Stimulated activated memory B cell treated with anti-CD40 and anti-IgM and Interleukin-4, amounts not matched to agents 10 μg/mL and 1 μg/mL and 100 μg/mL, for 72 hours (primary cell): ENCODE results near the gene DOK7.
"Not testable (repeated sequence)": the region's sequence is repeated elsewhere in the genome, so short reads cannot be mapped to it uniquely, and the experiment has no call there.

Source experiments
- ATAC-seq: fragments of 150-1000 bp; cut with Tn5 transposase; 2 replicates; pipeline ENCODE4 v1.10.0; 2021
- H3K27ac Mint-ChIP-seq: one replicate; pipeline ENCODE4 v1.8.0; 2022; ENCODE audit warnings: mild to moderate bottlenecking, mixed read lengths
- H3K27me3 Mint-ChIP-seq: one replicate; pipeline ENCODE4 v1.8.0; 2022; ENCODE audit warnings: mixed read lengths
- H3K36me3 Mint-ChIP-seq: one replicate; pipeline ENCODE4 v1.8.0; 2022; ENCODE audit warnings: mixed read lengths
- H3K4me1 Mint-ChIP-seq: one replicate; pipeline ENCODE4 v1.8.0; 2022; ENCODE audit warnings: mixed read lengths
- H3K4me3 Mint-ChIP-seq: one replicate; pipeline ENCODE4 v1.8.0; 2022; ENCODE audit warnings: mild to moderate bottlenecking, moderate library complexity, mixed read lengths
- H3K9me3 Mint-ChIP-seq: one replicate; pipeline ENCODE4 v1.8.0; 2022; ENCODE audit warnings: mixed read lengths

The DOK7 gene

GRCh38 chr4:3445829-3446545, 17.1 kb upstream of the DOK7 start:
- Mint-ChIP-seq H3K9me3 (no peaks in the 10 kb centered on the region), H3K4me3 (no peak overlapping the region), H3K4me1 (no peaks in the 10 kb centered on the region), H3K27ac (no peak overlapping the region), H3K27me3 (peaks cover 35% of the 10 kb centered on the region), H3K36me3 (no peaks in the 10 kb centered on the region)
- no peak for ATAC-seq

GRCh38 chr4:3446631-3447320, 16.3 kb upstream of the DOK7 start:
- ATAC-seq: no peak
- H3K4me1 Mint-ChIP-seq: no peaks in the 10 kb centered on the region
- peaks cover 37% of the 10 kb centered on the region for H3K27me3 Mint-ChIP-seq
- H3K4me3 Mint-ChIP-seq: no peak overlapping the region
- H3K9me3 Mint-ChIP-seq: no peaks in the 10 kb centered on the region
- H3K27ac Mint-ChIP-seq: no peak overlapping the region
- no peaks in the 10 kb centered on the region for H3K36me3 Mint-ChIP-seq

GRCh38 chr4:3447431-3448395, 15.4 kb upstream of the DOK7 start:
- no peak overlapping the region for H3K4me3 Mint-ChIP-seq
- H3K27me3 Mint-ChIP-seq: peaks cover 37% of the 10 kb centered on the region
- no peak overlapping the region for H3K27ac Mint-ChIP-seq
- H3K9me3 Mint-ChIP-seq: no peaks in the 10 kb centered on the region
- no peak for ATAC-seq
- H3K36me3 Mint-ChIP-seq: no peaks in the 10 kb centered on the region
- no peaks in the 10 kb centered on the region for H3K4me1 Mint-ChIP-seq

- Mint-ChIP-seq H3K9me3 (peaks cover 2% of the 10 kb centered on the region), H3K4me3 (no peak overlapping the region), H3K27ac (no peak overlapping the region), H3K27me3 (peaks cover 37% of the 10 kb centered on the region), H3K4me1 (no peaks in the 10 kb centered on the region), H3K36me3 (no peaks in the 10 kb centered on the region)
- no peak for ATAC-seq
Observed at GRCh38 chr4:3449047-3449573, 14.0 kb upstream of the DOK7 start.

- ATAC-seq: peak; percentile 41
- no peak overlapping the region for H3K4me3 Mint-ChIP-seq
- peaks cover under 1% of the 10 kb centered on the region for H3K36me3 Mint-ChIP-seq
- H3K9me3 Mint-ChIP-seq: peaks cover 2% of the 10 kb centered on the region
- peaks cover 36% of the 10 kb centered on the region for H3K27me3 Mint-ChIP-seq
- no peaks in the 10 kb centered on the region for H3K4me1 Mint-ChIP-seq
- H3K27ac Mint-ChIP-seq: no peak overlapping the region
Observed at GRCh38 chr4:3449574-3450534, 13.3 kb upstream of the DOK7 start.

- no peak for ATAC-seq
- Mint-ChIP-seq H3K27me3 (peaks cover 29% of the 10 kb centered on the region), H3K36me3 (peaks cover 7% of the 10 kb centered on the region), H3K4me1 (no peaks in the 10 kb centered on the region), H3K9me3 (peaks cover 10% of the 10 kb centered on the region), H3K4me3 (no peak overlapping the region), H3K27ac (no peak overlapping the region)
Observed at GRCh38 chr4:3450643-3451042, 12.5 kb upstream of the DOK7 start.

- Mint-ChIP-seq H3K9me3 (peaks cover 11% of the 10 kb centered on the region), H3K27ac (no peak overlapping the region), H3K27me3 (peaks cover 28% of the 10 kb centered on the region), H3K4me3 (no peak overlapping the region), H3K4me1 (no peaks in the 10 kb centered on the region), H3K36me3 (peaks cover 7% of the 10 kb centered on the region)
- ATAC-seq: no peak
Observed at GRCh38 chr4:3451956-3452355, 11.2 kb upstream of the DOK7 start.

- Mint-ChIP-seq H3K4me1 (no peaks in the 10 kb centered on the region), H3K9me3 (peaks cover 11% of the 10 kb centered on the region), H3K27me3 (peaks cover 28% of the 10 kb centered on the region), H3K27ac (no peak overlapping the region), H3K4me3 (no peak overlapping the region), H3K36me3 (peaks cover 7% of the 10 kb centered on the region)
- ATAC-seq: no peak
Observed at GRCh38 chr4:3452376-3452775, 10.7 kb upstream of the DOK7 start.

GRCh38 chr4:3455596-3455995, 7.5 kb upstream of the DOK7 start:
- peaks cover 15% of the 10 kb centered on the region for H3K9me3 Mint-ChIP-seq
- H3K27ac Mint-ChIP-seq, H3K36me3 Mint-ChIP-seq, H3K27me3 Mint-ChIP-seq, ATAC-seq, H3K4me1 Mint-ChIP-seq, H3K4me3 Mint-ChIP-seq: not testable (repeated sequence)

GRCh38 chr4:3458371-3458770, 4.7 kb upstream of the DOK7 start:
- Mint-ChIP-seq H3K27me3 (peaks cover 21% of the 10 kb centered on the region), H3K4me1 (peaks cover 13% of the 10 kb centered on the region), H3K9me3 (peaks cover 15% of the 10 kb centered on the region), H3K4me3 (no peak overlapping the region), H3K36me3 (peaks cover 7% of the 10 kb centered on the region), H3K27ac (no peak overlapping the region)
- ATAC-seq: no peak

GRCh38 chr4:3459156-3459555, 4.0 kb upstream of the DOK7 start:
- not testable (repeated sequence) for H3K36me3 Mint-ChIP-seq, ATAC-seq, H3K4me3 Mint-ChIP-seq, H3K27ac Mint-ChIP-seq
- peaks cover 13% of the 10 kb centered on the region for H3K4me1 Mint-ChIP-seq
- peaks cover 13% of the 10 kb centered on the region for H3K9me3 Mint-ChIP-seq
- peaks cover 22% of the 10 kb centered on the region for H3K27me3 Mint-ChIP-seq

GRCh38 chr4:3460926-3461325, 2.2 kb upstream of the DOK7 start:
- no peak for ATAC-seq
- H3K27ac Mint-ChIP-seq: peak overlapping the region; percentile 60
- no peaks in the 10 kb centered on the region for H3K36me3 Mint-ChIP-seq
- H3K27me3 Mint-ChIP-seq: peaks cover 40% of the 10 kb centered on the region
- no peak overlapping the region for H3K4me3 Mint-ChIP-seq
- H3K9me3 Mint-ChIP-seq: peaks cover 4% of the 10 kb centered on the region
- peaks cover 13% of the 10 kb centered on the region for H3K4me1 Mint-ChIP-seq

GRCh38 chr4:3461515-3462291, 1.4 kb upstream of the DOK7 start:
- Mint-ChIP-seq H3K9me3 (peaks cover 4% of the 10 kb centered on the region), H3K36me3 (no peaks in the 10 kb centered on the region), H3K27me3 (peaks cover 40% of the 10 kb centered on the region), H3K27ac (peak overlapping the region; percentile 60), H3K4me1 (peaks cover 13% of the 10 kb centered on the region), H3K4me3 (peak overlapping the region; percentile 36)
- peak; percentile 79 for ATAC-seq
